CD4-positive, alpha-beta T cell treated with Interleukin-4 for 1 hour (primary cell): ENCODE results near the gene ARHGEF26.

ENCODE experiments used
- DNase-seq, 2 donors: peaks; one replicate each; pipeline ENCODE4 v3.0.0-alpha.2; 2020 to 2022

The ARHGEF26 gene

GRCh38 chr3:154273381-154273780 lies 152.2 kb downstream of the ARHGEF26 start:
- no peak for DNase-seq

- DNase-seq, result no peak
These were observed 153.2 kb downstream of the ARHGEF26 start for GRCh38 chr3:154274348-154274747.

DNA sequence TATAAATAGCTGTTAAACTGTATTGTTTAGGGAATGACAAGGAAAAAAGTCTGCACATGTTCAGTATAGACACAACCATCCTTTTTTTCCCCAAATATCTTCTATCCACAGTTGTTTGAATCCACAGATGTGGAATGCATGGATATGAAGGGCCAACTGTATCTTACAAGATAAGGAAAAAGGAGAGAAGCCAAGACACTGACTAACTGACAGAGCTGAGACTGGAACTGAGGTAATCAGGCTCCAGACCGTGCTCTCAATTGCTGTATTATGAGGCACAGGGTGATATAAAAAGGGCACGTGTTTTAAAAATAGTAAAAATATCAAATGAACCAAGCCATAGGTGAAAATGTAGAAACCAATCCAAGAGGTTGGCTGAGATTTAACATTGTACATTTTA lies 154.1 kb downstream of the ARHGEF26 start:
- DNase-seq, result no peak

GRCh38 chr3:154275965-154276364 lies 154.8 kb downstream of the ARHGEF26 start:
- no peak for DNase-seq

- no peak for DNase-seq
These were observed 159.0 kb downstream of the ARHGEF26 start for GRCh38 chr3:154280161-154280560.

- DNase-seq, result no peak
These were observed 164.0 kb downstream of the ARHGEF26 start for GRCh38 chr3:154285221-154285620.

GRCh38 chr3:154290187-154290586 lies 169.0 kb downstream of the ARHGEF26 start:
- DNase-seq, result no peak

DNA sequence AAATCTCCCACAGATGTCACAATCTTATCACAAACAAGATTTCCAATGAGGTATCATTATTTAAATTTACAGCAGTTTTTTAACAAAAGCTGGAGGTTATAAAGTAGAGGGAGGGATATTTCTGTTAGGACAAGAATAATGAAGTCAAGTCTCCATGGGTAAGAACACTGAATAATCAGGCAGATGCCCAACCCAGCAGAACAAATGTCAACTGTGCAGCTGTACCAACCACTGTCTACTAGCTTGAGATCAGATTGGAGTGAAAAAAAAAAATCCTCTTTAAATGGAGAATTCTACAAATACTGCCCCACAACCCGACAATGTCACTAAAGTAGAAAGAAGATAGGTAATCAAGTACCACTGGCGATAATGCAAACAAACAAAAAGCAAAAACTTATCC lies 172.8 kb downstream of the ARHGEF26 start:
- no peak for DNase-seq

DNA sequence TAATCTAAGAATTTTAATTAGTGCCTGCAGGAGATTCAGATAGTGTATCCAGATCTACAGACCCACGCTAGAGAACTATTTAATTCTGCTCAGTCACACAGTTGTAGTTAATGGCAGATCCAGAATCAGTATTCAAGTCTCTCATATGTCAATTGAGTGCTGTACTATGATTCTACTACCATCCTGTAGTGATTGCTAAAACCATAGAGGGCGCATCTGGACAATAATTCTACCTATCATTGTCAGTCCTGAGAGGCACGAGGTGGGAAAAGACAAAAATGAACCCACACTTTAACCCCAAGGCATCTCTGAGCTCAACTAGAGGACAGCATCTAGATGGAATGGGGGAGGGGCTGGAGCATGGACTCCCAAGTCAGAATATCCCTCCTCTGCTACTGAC lies 180.4 kb downstream of the ARHGEF26 start:
- DNase-seq, result no peak

DNA sequence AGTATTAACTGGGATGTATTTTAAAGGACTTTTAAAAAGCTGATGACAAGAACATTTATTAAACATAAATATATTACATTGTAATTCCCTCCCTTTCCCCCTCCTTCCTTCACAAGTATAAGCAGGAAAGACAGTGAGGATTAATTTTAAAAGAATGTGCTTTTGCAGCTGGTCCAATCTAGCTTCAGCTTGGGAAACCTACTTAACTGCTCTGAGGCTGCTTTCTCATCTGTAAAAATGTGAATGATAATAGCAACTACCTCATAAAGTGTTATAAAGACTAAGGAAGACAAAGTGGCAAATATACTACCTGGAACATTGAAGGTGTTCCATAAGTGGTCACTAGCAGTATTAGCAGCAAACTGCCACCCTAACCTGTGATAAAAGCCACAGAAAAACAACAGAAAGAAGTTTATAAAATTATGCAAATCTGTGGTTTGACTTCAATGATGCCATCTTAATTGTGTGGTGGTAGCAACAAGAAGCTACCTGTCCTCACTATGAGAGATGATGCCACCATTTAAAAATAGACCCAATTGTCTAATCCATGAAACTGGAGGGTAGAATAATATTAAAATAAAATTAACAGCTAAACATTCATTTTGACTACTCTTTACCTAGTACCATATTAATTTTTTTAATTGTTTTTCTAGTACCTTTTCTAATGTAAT lies 183.1 kb downstream of the ARHGEF26 start:
- no peak for DNase-seq

DNA sequence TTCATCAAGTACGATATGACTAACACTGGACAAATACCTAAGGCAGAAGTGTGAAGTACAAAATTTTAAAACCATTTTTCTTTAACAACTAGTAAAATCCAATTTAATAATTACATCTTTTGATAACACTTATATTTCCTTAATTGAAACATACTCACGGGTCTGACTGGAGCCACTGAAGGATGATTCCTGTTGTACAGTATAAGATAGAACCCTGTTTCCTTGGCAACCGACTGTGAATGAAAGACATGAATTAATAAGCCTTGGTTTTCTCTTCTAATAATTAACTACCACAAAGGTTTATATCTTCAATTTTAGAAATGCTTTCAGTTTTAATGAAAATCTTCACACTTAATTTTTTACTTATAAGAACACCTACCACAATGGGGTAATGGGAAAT lies 183.7 kb downstream of the ARHGEF26 start:
- no peak for DNase-seq

- DNase-seq, result no peak
These were observed 186.2 kb downstream of the ARHGEF26 start for GRCh38 chr3:154307363-154307762.
